Mesenteric fat pad (tissue), 1 donor: ENCODE measurements around the gene SERINC1. TPM values are rescaled to one million over a fixed set of nuclear protein-coding genes. Genes with fewer than 3 reads are reported as not detected.

Source experiments
- DNase-seq: peaks from one replicate; pipeline ENCODE4 v3.0.0-alpha.2; 2020; ENCODE audit warnings: low spot score
- total RNA-seq: library from RNA; stranded (reverse); fragmentation: NEBNext Ultra II Directional; extraction: Animal tissue kit (Norgen Biotek cat#: 25700); gene quantifications from one replicate; pipeline ENCODE4 v1.2.1, GENCODE V29; 2021
- donor health status: DM: yes; HTN: yes; CAD: no.

SERINC1 gene
- total RNA-seq, 1 donor from 2014 or later, result 254 TPM

- no peak for DNase-seq
These were observed 32.6 kb downstream of the SERINC1 start for GRCh38 chr6:122438975-122439374.

GRCh38 chr6:122432816-122433215, 38.8 kb downstream of the SERINC1 start:
- DNase-seq, result no peak

GRCh38 chr6:122431780-122432179, 39.8 kb downstream of the SERINC1 start:
- DNase-seq, result no peak

DNA sequence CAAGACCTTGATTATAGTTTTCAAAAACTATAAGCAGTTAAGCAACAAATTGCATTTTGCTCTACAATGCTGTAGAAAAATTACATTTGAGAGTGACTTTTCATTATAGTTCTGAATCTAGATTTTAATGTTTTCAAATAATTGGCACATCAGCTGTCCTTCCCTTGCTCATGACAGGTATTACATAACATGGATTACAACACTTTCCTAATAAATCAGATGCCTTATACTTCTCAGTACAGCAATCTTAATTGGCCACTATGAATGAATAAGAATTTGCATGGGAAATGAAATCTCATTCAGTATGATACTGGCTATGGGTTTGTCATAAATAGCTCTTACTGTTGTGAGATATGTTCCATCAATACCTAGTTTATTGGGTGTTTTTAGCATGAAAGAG, 42.3 kb downstream of the SERINC1 start:
- no peak for DNase-seq

DNA sequence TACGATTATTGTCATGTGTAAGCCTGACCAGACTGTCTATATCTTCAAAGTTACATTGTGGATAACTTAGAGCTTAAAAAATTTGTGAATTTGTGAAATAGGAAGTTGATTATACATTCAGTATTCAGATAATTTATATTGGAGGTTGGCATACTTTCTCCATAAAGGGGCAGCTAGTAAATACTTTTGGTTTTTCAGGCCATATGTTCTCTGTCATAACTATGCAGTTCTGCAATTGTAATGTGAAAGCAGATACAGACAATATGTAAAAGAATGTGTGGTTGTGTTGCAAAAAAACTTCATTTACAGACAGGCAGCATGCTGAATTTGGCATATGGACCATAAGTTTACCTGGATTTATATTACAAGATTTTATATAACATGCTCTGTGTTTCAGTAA, 42.8 kb downstream of the SERINC1 start:
- no peak for DNase-seq

DNA sequence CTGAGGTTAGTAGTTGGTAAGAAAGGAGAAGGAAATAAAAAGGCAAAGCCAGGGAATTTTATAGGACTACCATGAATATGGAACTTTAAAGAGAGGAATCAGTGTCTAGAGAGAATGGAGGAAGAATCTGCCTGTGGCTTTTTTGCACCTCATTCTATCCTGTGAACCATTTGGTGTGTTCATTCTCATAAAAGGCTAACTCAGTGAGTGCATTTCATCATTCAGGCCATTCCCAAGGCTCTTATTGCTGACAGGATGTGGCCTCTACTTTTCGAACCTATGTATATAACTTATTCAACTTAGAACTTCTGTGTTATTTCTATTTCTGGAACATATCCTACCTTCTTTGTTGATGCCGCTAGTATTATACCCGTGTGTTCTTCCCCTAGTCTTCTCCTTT, 45.0 kb downstream of the SERINC1 start:
- no peak for DNase-seq

GRCh38 chr6:122423734-122424133, 47.9 kb downstream of the SERINC1 start:
- no peak for DNase-seq

DNA sequence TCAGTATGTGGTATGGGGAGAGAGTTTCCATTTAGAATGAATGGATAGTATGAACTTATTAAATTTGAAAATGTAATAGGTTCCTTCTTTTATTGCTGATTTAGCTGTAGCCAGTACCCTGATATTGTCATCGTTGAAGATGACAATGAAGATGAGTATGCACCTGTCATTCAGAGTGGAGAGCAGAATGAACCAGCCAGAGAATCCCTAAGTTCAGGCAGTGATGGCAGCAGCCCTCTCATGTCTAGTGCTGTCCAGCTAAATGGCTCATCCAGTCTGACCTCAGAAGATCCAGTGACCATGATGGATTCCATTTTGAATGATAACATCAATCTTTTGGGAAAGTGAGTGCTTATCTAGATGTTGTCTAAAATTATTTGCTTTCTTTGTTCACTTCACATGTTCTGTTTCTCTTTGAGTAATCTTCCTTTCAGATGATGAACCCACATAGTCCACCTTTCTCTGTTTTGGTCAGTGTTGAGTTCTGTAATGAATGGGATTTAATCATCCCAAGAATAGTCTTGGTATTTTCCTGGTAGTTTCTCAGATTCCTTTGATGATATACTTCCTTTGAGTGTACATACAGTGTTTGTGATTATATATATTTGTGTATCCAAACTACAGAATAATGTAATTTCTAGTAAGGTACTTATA, 48.9 kb downstream of the SERINC1 start:
- no peak for DNase-seq

DNA sequence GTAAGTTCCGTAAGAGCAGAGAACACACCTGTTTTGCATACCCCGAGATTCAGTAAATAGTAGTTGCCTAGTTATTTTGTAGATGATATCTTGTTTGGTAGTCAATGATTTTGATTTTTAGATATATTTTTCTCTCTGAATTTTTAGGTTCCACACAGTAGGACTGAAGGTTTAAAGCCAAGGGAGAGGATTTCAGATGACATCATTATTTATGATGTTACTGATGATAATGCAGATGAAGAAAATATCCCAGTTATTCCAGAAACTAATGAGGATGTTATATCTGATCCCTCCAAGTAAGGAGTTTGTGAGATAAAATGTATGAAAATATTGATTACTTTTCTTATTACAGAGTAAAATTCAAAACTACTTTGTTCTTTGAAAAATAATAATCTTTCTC, 49.6 kb downstream of the SERINC1 start:
- no peak for DNase-seq

DNA sequence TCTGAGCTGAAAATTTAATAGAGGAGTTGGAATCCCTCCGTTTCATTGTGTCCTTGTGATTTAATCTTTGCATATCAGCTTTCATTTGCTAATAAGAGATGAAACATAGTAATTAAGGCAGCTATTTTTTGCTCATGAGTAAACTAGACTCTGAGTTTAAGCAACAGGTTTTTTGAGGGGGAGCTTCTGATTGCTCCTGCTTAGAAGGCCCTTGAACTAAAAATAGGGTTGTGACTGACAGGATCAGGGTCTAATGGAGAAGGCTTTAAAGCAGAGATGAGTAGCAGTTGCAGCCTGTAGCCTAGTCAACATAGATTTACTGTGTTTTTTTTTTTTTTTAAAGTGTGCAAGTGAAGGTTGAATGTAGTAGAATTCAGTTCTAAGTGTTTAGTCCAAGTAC, 54.8 kb downstream of the SERINC1 start:
- DNase-seq, result no peak

- no peak for DNase-seq
These were observed 59.6 kb downstream of the SERINC1 start for GRCh38 chr6:122412001-122412400.

DNA sequence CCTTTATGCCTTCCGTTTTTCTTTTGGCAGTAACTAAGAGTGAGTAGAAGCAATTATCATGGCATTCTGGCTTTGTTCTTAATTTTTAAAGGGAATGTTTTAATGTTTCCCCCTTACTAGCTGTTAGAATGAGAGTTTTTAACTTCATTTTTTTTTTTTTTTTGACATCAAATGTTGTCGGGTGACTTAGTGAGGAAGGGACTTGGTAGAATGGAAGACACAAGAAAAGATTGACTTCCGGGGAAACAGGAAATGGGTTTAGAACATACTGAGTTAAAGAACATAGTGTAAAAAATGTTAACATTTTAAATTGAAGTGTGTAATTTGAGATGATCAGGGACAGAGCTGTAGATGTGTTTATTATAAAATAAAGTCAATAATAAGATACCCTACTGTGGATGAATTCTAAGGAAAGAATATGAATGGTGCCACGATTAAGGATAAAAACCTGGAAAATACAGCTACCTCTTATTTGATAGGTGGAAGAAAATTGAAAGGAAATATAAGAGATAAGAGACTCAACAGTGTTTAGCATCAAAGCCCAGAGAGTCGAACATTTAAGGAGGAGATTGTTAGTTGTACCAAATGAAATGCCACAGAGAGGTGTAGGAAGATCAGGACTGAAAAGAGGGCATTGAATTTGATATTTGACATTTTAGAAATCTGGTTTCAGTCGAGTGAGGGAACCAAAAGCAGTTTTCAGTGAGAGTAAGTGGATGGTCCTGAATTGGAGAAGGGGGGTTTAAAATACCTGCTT, 62.7 kb downstream of the SERINC1 start:
- DNase-seq, result no peak

GRCh38 chr6:122408240-122408639, 63.4 kb downstream of the SERINC1 start:
- no peak for DNase-seq

DNA sequence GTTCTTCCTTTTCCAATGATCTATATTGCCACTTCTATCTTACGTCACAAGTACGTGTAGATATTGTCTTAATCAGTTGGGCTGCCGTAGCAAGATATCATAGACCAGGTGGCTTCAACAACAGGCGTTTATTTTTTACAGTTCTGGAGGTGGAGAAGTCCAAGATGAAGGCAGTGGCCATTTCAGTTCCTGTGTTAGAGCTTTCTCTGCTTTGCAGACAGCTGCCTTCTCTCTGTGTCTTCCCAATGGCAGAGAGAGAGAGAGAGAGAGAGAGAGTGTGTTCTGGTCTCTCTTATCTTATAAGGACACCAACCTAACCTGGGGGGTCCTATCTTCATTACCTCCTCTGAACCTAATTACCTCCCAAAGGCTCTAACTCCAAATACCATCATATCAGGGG, 63.9 kb downstream of the SERINC1 start:
- no peak for DNase-seq

DNA sequence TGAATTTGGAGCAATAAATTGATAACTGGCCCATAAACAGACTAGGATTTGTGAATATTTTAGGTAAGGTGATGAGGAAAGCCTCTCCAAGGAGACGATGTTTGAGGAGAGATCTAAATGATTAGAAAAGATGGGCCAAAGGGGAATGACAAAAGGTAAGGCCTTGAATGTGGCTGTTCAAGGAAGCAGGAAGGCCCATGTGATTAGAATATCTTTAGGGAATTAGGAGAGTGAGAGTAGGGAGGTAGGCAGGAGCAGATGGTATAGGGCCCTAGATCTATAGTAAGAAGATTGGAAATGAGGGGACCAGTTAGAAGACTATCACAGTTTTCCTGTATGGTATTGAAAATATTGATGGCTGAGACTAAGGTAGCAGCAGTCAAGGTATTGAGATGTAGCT, 65.4 kb downstream of the SERINC1 start:
- no peak for DNase-seq

- DNase-seq, result no peak
These were observed 66.2 kb downstream of the SERINC1 start for GRCh38 chr6:122405417-122405816.

DNA sequence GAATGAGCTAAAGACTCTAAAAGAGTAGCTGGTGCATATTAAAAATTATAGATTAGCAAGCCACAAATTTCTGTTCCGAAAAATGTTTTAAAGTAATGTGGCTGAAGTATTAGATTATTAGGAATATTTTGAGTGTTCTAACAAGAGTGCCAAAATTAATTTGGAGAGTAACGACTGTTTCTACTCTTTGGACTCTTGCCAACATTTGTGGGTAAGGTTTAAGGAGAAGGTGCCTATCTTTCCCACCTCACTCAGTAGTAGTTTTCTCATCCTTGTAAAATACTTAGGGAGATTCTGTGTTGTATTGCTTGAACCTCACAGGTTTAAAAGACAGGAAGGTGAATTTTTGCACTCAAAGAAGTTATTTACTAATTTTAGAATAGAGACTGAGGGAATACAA, 67.2 kb downstream of the SERINC1 start:
- DNase-seq, result no peak

DNA sequence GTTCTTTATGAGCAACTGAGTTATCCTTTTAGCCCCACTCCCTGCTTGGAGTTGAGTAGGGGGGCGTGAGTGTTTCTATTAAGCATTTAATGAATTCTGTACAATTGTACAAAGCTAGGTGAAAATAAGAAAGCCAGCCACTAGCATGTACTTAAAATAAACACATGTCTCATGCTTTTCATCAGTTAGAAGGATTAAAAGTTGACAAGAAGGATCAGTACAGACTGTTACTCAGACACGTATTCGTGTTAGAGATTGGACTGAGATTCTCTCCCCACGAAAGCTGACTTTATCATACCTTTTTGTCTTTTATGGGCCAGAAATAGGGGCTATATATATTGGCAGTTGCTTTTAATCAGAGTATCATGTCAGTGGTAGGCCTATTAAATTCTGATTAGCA, 70.5 kb downstream of the SERINC1 start:
- DNase-seq, result no peak

- DNase-seq, result no peak
These were observed 71.0 kb downstream of the SERINC1 start for GRCh38 chr6:122400462-122401089.

- DNase-seq, result no peak
These were observed 71.5 kb downstream of the SERINC1 start for GRCh38 chr6:122400121-122400450.

GRCh38 chr6:122399348-122400120, 72.1 kb downstream of the SERINC1 start, which contains the start of gene HSF2:
TSS of gene HSF2 (plus strand) at chr6:122399652. CDS start at chr6:122399738, 86 bp downstream.
- DNase-seq, result peak; percentile 97

- no peak for DNase-seq
These were observed 72.6 kb downstream of the SERINC1 start for GRCh38 chr6:122399055-122399347.
